ENCODE measurements around the gene PTPRC.

Gene PTPRC

GRCh38 chr1:198637157-198637556 lies 1.7 kb upstream of the PTPRC start:
- Histone ChIP-seq H3K4me3 (no peak overlapping the region), H3K9me3 (no peaks in the 10 kb centered on the region), H3K27me3 (no peaks in the 10 kb centered on the region), H3K36me3 (no peaks in the 10 kb centered on the region), H3K27ac (no peak overlapping the region), H3K4me1 (no peaks in the 10 kb centered on the region)
- no peak for DNase-seq
- intact Hi-C loops (cut with DNase I; ENCODE audit: low total_unique reads): no loop called here
- no peak for TF ChIP-seq CTCF (IDR thresholded peaks at IDR 0.05)

GRCh38 chr1:198637916-198638437 lies 863 bp upstream of the PTPRC start:
- DNase-seq: no peak
- Histone ChIP-seq H3K27ac (no peak overlapping the region), H3K36me3 (no peaks in the 10 kb centered on the region), H3K9me3 (no peaks in the 10 kb centered on the region), H3K27me3 (no peaks in the 10 kb centered on the region), H3K4me1 (no peaks in the 10 kb centered on the region), H3K4me3 (no peak overlapping the region)
- intact Hi-C loops (cut with DNase I; ENCODE audit: low total_unique reads): no loop called here
- TF ChIP-seq CTCF (IDR thresholded peaks at IDR 0.05): no peak

- intact Hi-C loops (cut with DNase I; ENCODE audit: low total_unique reads): no loop called here
- no peaks in the 10 kb centered on the region for H3K27me3 ChIP-seq
- no peaks in the 10 kb centered on the region for H3K36me3 ChIP-seq
- H3K4me1 ChIP-seq: no peaks in the 10 kb centered on the region
- no peak overlapping the region for H3K27ac ChIP-seq
- no peak for TF ChIP-seq CTCF (IDR thresholded peaks at IDR 0.05)
- H3K4me3 ChIP-seq: no peak overlapping the region
- H3K9me3 ChIP-seq: no peaks in the 10 kb centered on the region
- no peak for DNase-seq
These were observed 399 bp upstream of the PTPRC start for GRCh38 chr1:198638441-198638840.

- H3K27me3 ChIP-seq: no peaks in the 10 kb centered on the region
- DNase-seq: no peak
- intact Hi-C loops (cut with DNase I; ENCODE audit: low total_unique reads): no loop called here
- TF ChIP-seq CTCF (IDR thresholded peaks at IDR 0.05): no peak
- no peaks in the 10 kb centered on the region for H3K36me3 ChIP-seq
- H3K27ac ChIP-seq: no peak overlapping the region
- no peaks in the 10 kb centered on the region for H3K9me3 ChIP-seq
- H3K4me3 ChIP-seq: peak overlapping the region; percentile 6 to 14
- H3K4me1 ChIP-seq: no peaks in the 10 kb centered on the region
These were observed 867 bp downstream of the PTPRC start for GRCh38 chr1:198639671-198640143.

- intact Hi-C loops (cut with DNase I; ENCODE audit: low total_unique reads): no loop called here
- Histone ChIP-seq H3K4me1 (no peaks in the 10 kb centered on the region), H3K27ac (no peak overlapping the region), H3K27me3 (no peaks in the 10 kb centered on the region), H3K36me3 (no peaks in the 10 kb centered on the region), H3K9me3 (no peaks in the 10 kb centered on the region), H3K4me3 (peak overlapping the region; percentile 6 to 14)
- no peak for DNase-seq
- TF ChIP-seq CTCF (IDR thresholded peaks at IDR 0.05): no peak
These were observed 1.3 kb downstream of the PTPRC start for GRCh38 chr1:198640174-198640573.

GRCh38 chr1:198641501-198641900 lies 2.7 kb downstream of the PTPRC start:
- H3K27ac ChIP-seq: no peak overlapping the region
- H3K9me3 ChIP-seq: no peaks in the 10 kb centered on the region
- no peak for DNase-seq
- H3K27me3 ChIP-seq: no peaks in the 10 kb centered on the region
- no peaks in the 10 kb centered on the region for H3K36me3 ChIP-seq
- intact Hi-C loops (cut with DNase I; ENCODE audit: low total_unique reads): no loop called here
- H3K4me1 ChIP-seq: no peaks in the 10 kb centered on the region
- no peak overlapping the region for H3K4me3 ChIP-seq
- no peak for TF ChIP-seq CTCF (IDR thresholded peaks at IDR 0.05)
